SK-N-MC (cell line): ENCODE results near the gene PREB.

Experiments used
- EZH2 ChIP-seq: fragments of 200-600 bp; sonication (generic); IDR thresholded peaks from one replicate; pipeline ENCODE4 v1.6.1; 2017; ENCODE audit warnings: antibody characterized with exemption
- POLR2AphosphoS5 ChIP-seq: IDR thresholded peaks from 2 replicates; pipeline ENCODE4 v1.6.1; 2012; ENCODE audit warnings: mild to moderate bottlenecking, low read depth, low read length, borderline replicate concordance

GRCh38 chr2:27118525-27119329, 15.7 kb downstream of the PREB start, which contains the start of gene CGREF1:
- TF ChIP-seq POLR2AphosphoS5 = peak; percentile 24; the same call in 1 of the 2 replicates
- TF ChIP-seq EZH2 = no peak
